GM10847 (cell line): ENCODE results near the gene CENPI.

Experiments
- POLR2A ChIP-seq: IDR thresholded peaks from 2 replicates; pipeline ENCODE4 v1.6.1; 2011; ENCODE audit not compliant: insufficient read length; ENCODE audit errors: extremely low read depth

The CENPI gene

GRCh38 chrX:101097546-101098453 lies at the start of gene CENPI:
Gene CENPI (plus strand): TSS chrX:101098204. CDS start chrX:101101071, 2,867 bp downstream.
- peak; percentile 27 for TF ChIP-seq POLR2A

- no peak for TF ChIP-seq POLR2A
These were observed 46.9 kb upstream of the CENPI start for GRCh38 chrX:101051153-101051548.

- TF ChIP-seq POLR2A: peak; percentile 26
These were observed 46.3 kb upstream of the CENPI start, which contains the start of gene TRMT2B for GRCh38 chrX:101051549-101052302. Gene TRMT2B (minus strand): TSS chrX:101052111. CDS start chrX:101042289, 9,822 bp downstream.

- no peak for TF ChIP-seq POLR2A
These were observed 40.8 kb upstream of the CENPI start for GRCh38 chrX:101057093-101057714.

- TF ChIP-seq POLR2A: no peak
These were observed 35.8 kb upstream of the CENPI start for GRCh38 chrX:101062176-101062575.

- TF ChIP-seq POLR2A: no peak
These were observed 26.4 kb upstream of the CENPI start for GRCh38 chrX:101071582-101071981.

GRCh38 chrX:101078716-101079598 lies 19.0 kb upstream of the CENPI start, which contains the start of gene TMEM35A:
Gene TMEM35A (plus strand): TSS chrX:101078879. CDS start chrX:101079003, 124 bp downstream.
- TF ChIP-seq POLR2A: no peak

- TF ChIP-seq POLR2A: no peak
These were observed 18.2 kb upstream of the CENPI start for GRCh38 chrX:101079736-101080270.

GRCh38 chrX:101080326-101081124 lies 17.5 kb upstream of the CENPI start:
- no peak for TF ChIP-seq POLR2A

- no peak for TF ChIP-seq POLR2A
These were observed 16.8 kb upstream of the CENPI start for GRCh38 chrX:101081231-101081630.

- no peak for TF ChIP-seq POLR2A
These were observed 6.2 kb upstream of the CENPI start for GRCh38 chrX:101091817-101092216.

GRCh38 chrX:101108284-101108683 lies 10.3 kb downstream of the CENPI start:
- TF ChIP-seq POLR2A: no peak

- TF ChIP-seq POLR2A: no peak
These were observed 19.7 kb downstream of the CENPI start for GRCh38 chrX:101117701-101118100.

GRCh38 chrX:101136235-101136634 lies 38.2 kb downstream of the CENPI start:
- TF ChIP-seq POLR2A: no peak
